Measurements from ENCODE around the gene TSPAN7.

DNA sequence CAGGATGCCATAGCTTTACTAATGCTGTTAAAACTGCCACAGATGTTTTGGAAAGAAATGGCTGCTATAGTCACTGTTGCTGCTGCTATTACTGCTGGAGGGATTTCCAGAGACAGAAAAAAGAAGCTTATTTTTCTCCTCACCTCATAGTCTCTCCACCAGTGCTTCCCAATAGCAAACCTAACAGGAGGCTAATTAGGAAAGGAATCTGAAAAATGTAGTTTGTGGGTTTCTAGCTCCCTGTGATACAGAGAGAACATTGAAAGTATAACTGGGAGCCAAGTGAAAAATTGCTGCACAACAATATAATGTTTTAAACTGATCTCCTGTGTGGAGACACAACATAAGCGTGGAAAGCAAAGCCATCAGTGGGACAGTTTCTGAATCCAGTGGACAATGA, 8.6 kb upstream of the TSPAN7 start:
- TF ChIP-seq CTCF (IDR thresholded peaks at IDR 0.05): no peak
- no peak for TF ChIP-seq POLR2A (IDR thresholded peaks at IDR 0.05)

Measured in suprapubic skin (tissue), 3 donors.